HG02763 (cell line): ENCODE results near the gene ATG7.

Experiments used
- ATAC-seq: cut with Tn5 transposase; IDR thresholded peaks from one replicate; pipeline ENCODE4 v1.9.1; 2021; ENCODE audit warnings: mild to moderate bottlenecking, moderate library complexity; ENCODE audit not compliant: unreplicated experiment

The ATG7 gene

GRCh38 chr3:11603628-11604027, 331.4 kb downstream of the ATG7 start:
- ATAC-seq: no peak

GRCh38 chr3:11604139-11604892, 332.1 kb downstream of the ATG7 start:
- no peak for ATAC-seq

GRCh38 chr3:11605398-11605797, 333.2 kb downstream of the ATG7 start:
- no peak for ATAC-seq

- no peak for ATAC-seq
Measured at GRCh38 chr3:11606090-11606784, 334.0 kb downstream of the ATG7 start.

GRCh38 chr3:11606865-11607440, 334.8 kb downstream of the ATG7 start:
- ATAC-seq: no peak
